Astrocyte (in vitro differentiated cells and primary cell): ENCODE measurements around the gene VCL. TPM values are rescaled to one million over a fixed set of nuclear protein-coding genes. Genes with fewer than 3 reads are reported as not detected.

Experiments used
- DNase-seq: peaks from one replicate; pipeline ENCODE4 v3.0.0-alpha.2; 2010; ENCODE audit warnings: low read depth
- FAIRE-seq: peaks from 2 replicates; lab custom pipeline; 2011; peaks lifted over from hg19 to GRCh38; lab: Jason Lieb, UNC
- H2AFZ ChIP-seq: 2 replicates; pipeline ENCODE4 v1.6.0; 2012; ENCODE audit warnings: low read depth, low read length, inconsistent platforms
- H3K27ac ChIP-seq: 2 replicates; pipeline ENCODE4 v1.5.1; 2011; ENCODE audit warnings: low read depth, low read length, inconsistent platforms
- H3K27me3 ChIP-seq: 2 replicates; pipeline ENCODE4 v1.6.0; 2011; ENCODE audit warnings: low read length, inconsistent platforms; ENCODE audit not compliant: insufficient read depth
- H3K36me3 ChIP-seq: 2 replicates; pipeline ENCODE4 v1.5.1; 2011; ENCODE audit warnings: low read length, inconsistent platforms; ENCODE audit not compliant: insufficient read depth
- H3K4me1 ChIP-seq: 2 replicates; pipeline ENCODE4 v1.5.1; 2011; ENCODE audit warnings: low read length, inconsistent platforms; ENCODE audit not compliant: insufficient read depth
- H3K4me2 ChIP-seq: 2 replicates; pipeline ENCODE4 v1.6.0; 2012; ENCODE audit warnings: low read length, inconsistent platforms
- H3K4me3 ChIP-seq: 2 replicates; pipeline ENCODE4 v1.5.1; 2011; ENCODE audit warnings: low read depth, mild to moderate bottlenecking, low read length, inconsistent platforms; ENCODE audit not compliant: insufficient read depth
- H3K79me2 ChIP-seq: 2 replicates; pipeline ENCODE4 v1.6.0; 2012; ENCODE audit warnings: mild to moderate bottlenecking, low read length, inconsistent platforms; ENCODE audit not compliant: insufficient read depth
- H3K9ac ChIP-seq: 2 replicates; pipeline ENCODE4 v1.6.0; 2012; ENCODE audit warnings: mild to moderate bottlenecking, low read length, inconsistent platforms
- H3K9me3 ChIP-seq: 2 replicates; pipeline ENCODE4 v1.5.1; 2012; ENCODE audit warnings: low read depth, mild to moderate bottlenecking, low read length, inconsistent platforms; ENCODE audit not compliant: insufficient read depth
- H4K20me1 ChIP-seq: 2 replicates; pipeline ENCODE4 v1.6.0; 2012; ENCODE audit warnings: low read length, inconsistent platforms; ENCODE audit not compliant: insufficient read depth
- H3K27ac Mint-ChIP-seq: one replicate; pipeline ENCODE4 v1.8.0; 2021; ENCODE audit warnings: mild to moderate bottlenecking, mixed read lengths; ENCODE audit not compliant: unreplicated experiment
- H3K27me3 Mint-ChIP-seq: one replicate; pipeline ENCODE4 v1.8.0; 2021; ENCODE audit warnings: low read depth, mixed read lengths; ENCODE audit not compliant: unreplicated experiment
- H3K36me3 Mint-ChIP-seq: one replicate; pipeline ENCODE4 v1.8.0; 2021; ENCODE audit warnings: low read depth, mixed read lengths; ENCODE audit not compliant: unreplicated experiment
- H3K4me1 Mint-ChIP-seq: one replicate; pipeline ENCODE4 v1.8.0; 2021; ENCODE audit warnings: low read depth, mixed read lengths; ENCODE audit not compliant: unreplicated experiment
- H3K4me3 Mint-ChIP-seq: one replicate; pipeline ENCODE4 v1.8.0; 2021; ENCODE audit warnings: mild to moderate bottlenecking, moderate library complexity, mixed read lengths; ENCODE audit not compliant: unreplicated experiment
- H3K9me3 Mint-ChIP-seq: one replicate; pipeline ENCODE4 v1.8.0; 2021; ENCODE audit warnings: mild to moderate bottlenecking, mixed read lengths; ENCODE audit not compliant: unreplicated experiment
- EZH2 ChIP-seq: IDR thresholded peaks from 2 replicates; pipeline ENCODE4 v1.6.1; 2012; ENCODE audit warnings: mild to moderate bottlenecking, low read length, inconsistent platforms; ENCODE audit not compliant: insufficient read depth
- total RNA-seq: library from RNA; stranded (reverse); gene quantifications from 2 replicates; pipeline ENCODE4 v1.2.1, GENCODE V29; 2021
- TF ChIP-seq, protein P1 (sequence below): IDR thresholded peaks from 2 replicates; pipeline ENCODE4 v1.5.1; 2011; ENCODE audit warnings: low read depth, mild to moderate bottlenecking, inconsistent platforms, low read length, moderate library complexity; ENCODE audit not compliant: insufficient read depth

VCL gene
- total RNA-seq, 1 donor from 2014 or later, result 474 TPM

GRCh38 chr10:74122060-74122459 lies 124.1 kb downstream of the VCL start:
- Histone ChIP-seq H3K27ac (no peak overlapping the region), H3K4me1 (peaks cover 5% of the 10 kb centered on the region), H3K9me3 (no peaks in the 10 kb centered on the region), H4K20me1 (peaks cover 47% of the 10 kb centered on the region), H3K36me3 (peaks cover 63% of the 10 kb centered on the region), H3K27me3 (no peaks in the 10 kb centered on the region), H3K79me2 (no peaks in the 10 kb centered on the region), H3K9ac (no peak overlapping the region), H2AFZ (no peak overlapping the region), H3K4me2 (no peak overlapping the region), H3K4me3 (no peak overlapping the region)
- H3K27ac Mint-ChIP-seq, result peak overlapping the region; percentile 63
- H3K4me1 Mint-ChIP-seq, result peaks cover 28% of the 10 kb centered on the region
- no peak for TF ChIP-seq EZH2
- no peaks in the 10 kb centered on the region for H3K27me3 Mint-ChIP-seq
- FAIRE-seq (no peak), DNase-seq (no peak)
- no peak overlapping the region for H3K4me3 Mint-ChIP-seq
- H3K9me3 Mint-ChIP-seq, result no peaks in the 10 kb centered on the region
- peaks cover 10% of the 10 kb centered on the region for H3K36me3 Mint-ChIP-seq

DNA sequence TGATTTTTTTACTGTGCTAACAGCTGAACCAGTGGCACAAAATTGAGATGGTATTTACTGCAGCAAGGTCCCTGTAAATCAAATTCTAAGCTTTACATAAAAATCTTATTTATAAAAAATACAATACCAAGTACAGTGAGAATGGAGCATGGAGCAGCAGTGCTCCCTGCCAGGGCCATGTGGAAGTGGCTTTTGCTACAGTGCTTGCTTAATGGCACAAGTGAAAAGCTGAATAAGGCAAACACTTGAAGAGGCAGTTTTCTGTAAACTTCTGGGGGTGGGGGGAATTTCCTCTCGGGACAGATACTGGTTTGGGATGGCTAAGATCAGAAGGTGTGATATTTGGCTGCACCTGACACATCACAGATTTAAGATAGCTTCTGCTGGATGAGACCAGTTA lies 125.2 kb downstream of the VCL start:
- H3K36me3 Mint-ChIP-seq, result peaks cover 6% of the 10 kb centered on the region
- H3K27ac Mint-ChIP-seq, result no peak overlapping the region
- Histone ChIP-seq H3K9ac (no peak overlapping the region), H3K4me1 (peaks cover 5% of the 10 kb centered on the region), H3K4me2 (no peak overlapping the region), H3K4me3 (no peak overlapping the region), H3K9me3 (no peaks in the 10 kb centered on the region), H3K27me3 (no peaks in the 10 kb centered on the region), H2AFZ (no peak overlapping the region), H3K27ac (no peak overlapping the region), H4K20me1 (peaks cover 38% of the 10 kb centered on the region), H3K36me3 (peaks cover 54% of the 10 kb centered on the region), H3K79me2 (no peaks in the 10 kb centered on the region)
- no peak overlapping the region for H3K4me3 Mint-ChIP-seq
- H3K9me3 Mint-ChIP-seq, result no peaks in the 10 kb centered on the region
- no peaks in the 10 kb centered on the region for H3K27me3 Mint-ChIP-seq
- peaks cover 28% of the 10 kb centered on the region for H3K4me1 Mint-ChIP-seq
- no peak for TF ChIP-seq EZH2
- TF ChIP-seq, protein P1, sequence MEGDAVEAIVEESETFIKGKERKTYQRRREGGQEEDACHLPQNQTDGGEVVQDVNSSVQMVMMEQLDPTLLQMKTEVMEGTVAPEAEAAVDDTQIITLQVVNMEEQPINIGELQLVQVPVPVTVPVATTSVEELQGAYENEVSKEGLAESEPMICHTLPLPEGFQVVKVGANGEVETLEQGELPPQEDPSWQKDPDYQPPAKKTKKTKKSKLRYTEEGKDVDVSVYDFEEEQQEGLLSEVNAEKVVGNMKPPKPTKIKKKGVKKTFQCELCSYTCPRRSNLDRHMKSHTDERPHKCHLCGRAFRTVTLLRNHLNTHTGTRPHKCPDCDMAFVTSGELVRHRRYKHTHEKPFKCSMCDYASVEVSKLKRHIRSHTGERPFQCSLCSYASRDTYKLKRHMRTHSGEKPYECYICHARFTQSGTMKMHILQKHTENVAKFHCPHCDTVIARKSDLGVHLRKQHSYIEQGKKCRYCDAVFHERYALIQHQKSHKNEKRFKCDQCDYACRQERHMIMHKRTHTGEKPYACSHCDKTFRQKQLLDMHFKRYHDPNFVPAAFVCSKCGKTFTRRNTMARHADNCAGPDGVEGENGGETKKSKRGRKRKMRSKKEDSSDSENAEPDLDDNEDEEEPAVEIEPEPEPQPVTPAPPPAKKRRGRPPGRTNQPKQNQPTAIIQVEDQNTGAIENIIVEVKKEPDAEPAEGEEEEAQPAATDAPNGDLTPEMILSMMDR, result no peak
- FAIRE-seq (no peak), DNase-seq (no peak)

DNA sequence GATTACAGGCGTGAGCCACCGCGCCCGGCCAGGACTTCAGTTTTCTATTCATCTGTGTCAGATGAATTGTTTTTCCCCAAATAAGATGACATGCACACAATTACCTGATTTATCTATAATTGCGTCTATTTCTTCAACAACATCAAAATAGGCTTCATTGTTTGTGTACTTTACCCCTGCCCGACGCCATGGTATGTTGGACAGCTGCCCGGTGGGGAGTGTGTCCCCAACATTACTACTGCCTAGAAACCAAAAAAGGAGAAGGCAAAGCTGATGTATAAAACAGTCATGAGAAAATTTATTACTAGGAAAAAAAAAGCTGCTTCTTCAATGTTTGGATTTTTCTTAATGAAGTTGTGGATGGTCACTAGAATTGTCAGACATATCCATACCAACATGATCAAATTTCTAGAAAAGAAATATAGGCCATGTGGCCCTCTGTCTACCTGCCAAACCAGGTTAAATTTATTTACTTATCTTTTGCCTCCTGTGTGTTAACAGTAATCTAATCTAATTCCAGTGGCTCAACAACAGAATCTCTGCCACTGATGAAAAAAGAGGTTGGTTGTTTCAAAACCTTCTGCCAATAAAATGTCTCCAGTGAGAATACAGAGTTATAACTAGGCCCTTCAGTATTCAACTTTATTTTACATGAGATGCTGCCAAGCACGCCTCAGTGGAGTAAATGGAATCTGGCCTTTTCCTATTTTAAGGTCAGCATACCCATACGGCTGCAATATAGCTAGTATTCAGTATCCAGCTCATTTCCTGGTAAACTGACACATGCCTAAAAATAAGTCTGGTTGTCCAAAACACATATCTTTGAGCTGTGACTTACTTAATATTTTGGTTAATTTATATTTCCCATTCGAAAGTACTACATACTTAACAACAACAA lies 136.3 kb downstream of the VCL start:
- Histone ChIP-seq H3K4me3 (no peak overlapping the region), H3K4me2 (no peak overlapping the region), H3K27me3 (no peaks in the 10 kb centered on the region), H4K20me1 (peaks cover 12% of the 10 kb centered on the region), H3K36me3 (peaks cover 45% of the 10 kb centered on the region), H3K4me1 (no peaks in the 10 kb centered on the region), H3K9me3 (no peaks in the 10 kb centered on the region), H2AFZ (no peak overlapping the region), H3K79me2 (peaks cover 7% of the 10 kb centered on the region), H3K27ac (no peak overlapping the region), H3K9ac (no peak overlapping the region)
- FAIRE-seq (no peak), DNase-seq (no peak)
- no peaks in the 10 kb centered on the region for H3K9me3 Mint-ChIP-seq
- H3K27ac Mint-ChIP-seq, result no peak overlapping the region
- no peaks in the 10 kb centered on the region for H3K4me1 Mint-ChIP-seq
- H3K27me3 Mint-ChIP-seq, result no peaks in the 10 kb centered on the region
- H3K4me3 Mint-ChIP-seq, result no peak overlapping the region
- peaks cover 6% of the 10 kb centered on the region for H3K36me3 Mint-ChIP-seq
- TF ChIP-seq, protein P1, result no peak
- no peak for TF ChIP-seq EZH2
